KOPT-K1 (cell line): ENCODE results near the gene MRGPRX1.
"Not testable (repeated sequence)": the region's sequence is repeated elsewhere in the genome, so short reads cannot be mapped to it uniquely, and the experiment has no call there.

Experiments used
- H3K27ac ChIP-seq: fragments of 200-600 bp; sonication (generic); 2 replicates; pipeline ENCODE4 v1.5.1; 2016; ENCODE audit warnings: antibody characterized with exemption, mild to moderate bottlenecking, low read depth, low read length; ENCODE audit not compliant: poor library complexity, severe bottlenecking
- H3K36me3 ChIP-seq: fragments of 200-600 bp; sonication (generic); 2 replicates; pipeline ENCODE4 v1.5.1; 2017; ENCODE audit warnings: antibody characterized with exemption, mild to moderate bottlenecking, low read length, moderate library complexity; ENCODE audit not compliant: insufficient read depth
- H3K9me3 ChIP-seq: fragments of 200-600 bp; sonication (generic); 2 replicates; pipeline ENCODE4 v1.5.1; 2017; ENCODE audit warnings: antibody characterized with exemption, low read length, mild to moderate bottlenecking; ENCODE audit not compliant: insufficient read depth, poor library complexity, severe bottlenecking

Gene MRGPRX1

GRCh38 chr11:18939314-18939713 is at the start of gene MRGPRX1:
MRGPRX1 (minus strand) TSS chr11:18939414; CDS start chr11:18934784, 4,630 bp downstream.
- no peaks in the 10 kb centered on the region for H3K36me3 ChIP-seq
- no peak within 1 kb of the TSS for H3K27ac ChIP-seq
- no peaks in the 10 kb centered on the region for H3K9me3 ChIP-seq

GRCh38 chr11:18987454-18988231 is 48.4 kb upstream of the MRGPRX1 start:
- H3K9me3 ChIP-seq = no peaks in the 10 kb centered on the region
- no peaks in the 10 kb centered on the region for H3K36me3 ChIP-seq

GRCh38 chr11:18986744-18987143 is 47.5 kb upstream of the MRGPRX1 start:
- no peaks in the 10 kb centered on the region for H3K36me3 ChIP-seq
- no peak overlapping the region for H3K27ac ChIP-seq
- no peaks in the 10 kb centered on the region for H3K9me3 ChIP-seq

More at GRCh38 chr11:18987454-18988231, 48.4 kb upstream of the MRGPRX1 start:
- no peak overlapping the region for H3K27ac ChIP-seq

- no peaks in the 10 kb centered on the region for H3K36me3 ChIP-seq
- H3K9me3 ChIP-seq = no peaks in the 10 kb centered on the region
- H3K27ac ChIP-seq = no peak overlapping the region
Observed at GRCh38 chr11:18981897-18982296, 42.7 kb upstream of the MRGPRX1 start.

- Histone ChIP-seq H3K36me3 (no peaks in the 10 kb centered on the region), H3K27ac (no peak overlapping the region), H3K9me3 (no peaks in the 10 kb centered on the region)
Observed at GRCh38 chr11:18974192-18974591, 35.0 kb upstream of the MRGPRX1 start.

- no peak overlapping the region for H3K27ac ChIP-seq
- H3K36me3 ChIP-seq = no peaks in the 10 kb centered on the region
- H3K9me3 ChIP-seq = no peaks in the 10 kb centered on the region
Observed at GRCh38 chr11:18972336-18972735, 33.1 kb upstream of the MRGPRX1 start.

GRCh38 chr11:18969720-18970119 is 30.5 kb upstream of the MRGPRX1 start:
- Histone ChIP-seq H3K36me3 (no peaks in the 10 kb centered on the region), H3K9me3 (no peaks in the 10 kb centered on the region), H3K27ac (no peak overlapping the region)

- Histone ChIP-seq H3K27ac (no peak overlapping the region), H3K36me3 (no peaks in the 10 kb centered on the region), H3K9me3 (no peaks in the 10 kb centered on the region)
Observed at GRCh38 chr11:18958221-18958910, 19.2 kb upstream of the MRGPRX1 start.

- Histone ChIP-seq H3K27ac (no peak overlapping the region), H3K9me3 (no peaks in the 10 kb centered on the region), H3K36me3 (no peaks in the 10 kb centered on the region)
Observed at GRCh38 chr11:18956630-18957029, 17.4 kb upstream of the MRGPRX1 start.

GRCh38 chr11:18936002-18936673 is 3.1 kb downstream of the MRGPRX1 start:
- Histone ChIP-seq H3K36me3 (no peaks in the 10 kb centered on the region), H3K27ac (no peak overlapping the region), H3K9me3 (no peaks in the 10 kb centered on the region)

GRCh38 chr11:18934195-18934814 is 4.9 kb downstream of the MRGPRX1 start:
- no peaks in the 10 kb centered on the region for H3K9me3 ChIP-seq
- H3K36me3 ChIP-seq = no peaks in the 10 kb centered on the region
- no peak overlapping the region for H3K27ac ChIP-seq

- H3K27ac ChIP-seq = no peak overlapping the region
- no peaks in the 10 kb centered on the region for H3K9me3 ChIP-seq
- no peaks in the 10 kb centered on the region for H3K36me3 ChIP-seq
Observed at GRCh38 chr11:18927550-18928322, 11.5 kb downstream of the MRGPRX1 start.

- H3K27ac ChIP-seq, H3K9me3 ChIP-seq, H3K36me3 ChIP-seq: not testable (repeated sequence)
Observed at GRCh38 chr11:18925426-18925825, 13.8 kb downstream of the MRGPRX1 start.

GRCh38 chr11:18912883-18913282 is 26.3 kb downstream of the MRGPRX1 start:
- H3K36me3 ChIP-seq = no peaks in the 10 kb centered on the region
- H3K9me3 ChIP-seq = no peaks in the 10 kb centered on the region
- no peak overlapping the region for H3K27ac ChIP-seq
